ENCODE data around the gene ARF6. TPM values are rescaled to one million over a fixed set of nuclear protein-coding genes. Genes with fewer than 3 reads are reported as not detected.
A peak's percentile ranks its signal among the peaks of the same experiment; 100 is the strongest.

The ARF6 gene
- total RNA-seq, 1 experiment from 2014 or later = 88.8 TPM

- no peak for TF ChIP-seq ZNF274 (IDR thresholded peaks at IDR 0.05; ENCODE audit: low read depth, low read length)
- TF ChIP-seq POLR2A (IDR thresholded peaks at IDR 0.05; ENCODE audit: borderline replicate concordance, extremely low read depth, insufficient read depth, insufficient read length) = no peak
- TF ChIP-seq, protein P1, sequence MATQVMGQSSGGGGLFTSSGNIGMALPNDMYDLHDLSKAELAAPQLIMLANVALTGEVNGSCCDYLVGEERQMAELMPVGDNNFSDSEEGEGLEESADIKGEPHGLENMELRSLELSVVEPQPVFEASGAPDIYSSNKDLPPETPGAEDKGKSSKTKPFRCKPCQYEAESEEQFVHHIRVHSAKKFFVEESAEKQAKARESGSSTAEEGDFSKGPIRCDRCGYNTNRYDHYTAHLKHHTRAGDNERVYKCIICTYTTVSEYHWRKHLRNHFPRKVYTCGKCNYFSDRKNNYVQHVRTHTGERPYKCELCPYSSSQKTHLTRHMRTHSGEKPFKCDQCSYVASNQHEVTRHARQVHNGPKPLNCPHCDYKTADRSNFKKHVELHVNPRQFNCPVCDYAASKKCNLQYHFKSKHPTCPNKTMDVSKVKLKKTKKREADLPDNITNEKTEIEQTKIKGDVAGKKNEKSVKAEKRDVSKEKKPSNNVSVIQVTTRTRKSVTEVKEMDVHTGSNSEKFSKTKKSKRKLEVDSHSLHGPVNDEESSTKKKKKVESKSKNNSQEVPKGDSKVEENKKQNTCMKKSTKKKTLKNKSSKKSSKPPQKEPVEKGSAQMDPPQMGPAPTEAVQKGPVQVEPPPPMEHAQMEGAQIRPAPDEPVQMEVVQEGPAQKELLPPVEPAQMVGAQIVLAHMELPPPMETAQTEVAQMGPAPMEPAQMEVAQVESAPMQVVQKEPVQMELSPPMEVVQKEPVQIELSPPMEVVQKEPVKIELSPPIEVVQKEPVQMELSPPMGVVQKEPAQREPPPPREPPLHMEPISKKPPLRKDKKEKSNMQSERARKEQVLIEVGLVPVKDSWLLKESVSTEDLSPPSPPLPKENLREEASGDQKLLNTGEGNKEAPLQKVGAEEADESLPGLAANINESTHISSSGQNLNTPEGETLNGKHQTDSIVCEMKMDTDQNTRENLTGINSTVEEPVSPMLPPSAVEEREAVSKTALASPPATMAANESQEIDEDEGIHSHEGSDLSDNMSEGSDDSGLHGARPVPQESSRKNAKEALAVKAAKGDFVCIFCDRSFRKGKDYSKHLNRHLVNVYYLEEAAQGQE (IDR thresholded peaks at IDR 0.05; ENCODE audit: low read depth) = no peak
- no peak for TF ChIP-seq CBX3 (IDR thresholded peaks at IDR 0.05; ENCODE audit: low read depth)
- TF ChIP-seq EGR1 (IDR thresholded peaks at IDR 0.05; ENCODE audit: low read depth) = no peak
- TF ChIP-seq, protein P2, sequence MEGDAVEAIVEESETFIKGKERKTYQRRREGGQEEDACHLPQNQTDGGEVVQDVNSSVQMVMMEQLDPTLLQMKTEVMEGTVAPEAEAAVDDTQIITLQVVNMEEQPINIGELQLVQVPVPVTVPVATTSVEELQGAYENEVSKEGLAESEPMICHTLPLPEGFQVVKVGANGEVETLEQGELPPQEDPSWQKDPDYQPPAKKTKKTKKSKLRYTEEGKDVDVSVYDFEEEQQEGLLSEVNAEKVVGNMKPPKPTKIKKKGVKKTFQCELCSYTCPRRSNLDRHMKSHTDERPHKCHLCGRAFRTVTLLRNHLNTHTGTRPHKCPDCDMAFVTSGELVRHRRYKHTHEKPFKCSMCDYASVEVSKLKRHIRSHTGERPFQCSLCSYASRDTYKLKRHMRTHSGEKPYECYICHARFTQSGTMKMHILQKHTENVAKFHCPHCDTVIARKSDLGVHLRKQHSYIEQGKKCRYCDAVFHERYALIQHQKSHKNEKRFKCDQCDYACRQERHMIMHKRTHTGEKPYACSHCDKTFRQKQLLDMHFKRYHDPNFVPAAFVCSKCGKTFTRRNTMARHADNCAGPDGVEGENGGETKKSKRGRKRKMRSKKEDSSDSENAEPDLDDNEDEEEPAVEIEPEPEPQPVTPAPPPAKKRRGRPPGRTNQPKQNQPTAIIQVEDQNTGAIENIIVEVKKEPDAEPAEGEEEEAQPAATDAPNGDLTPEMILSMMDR (IDR thresholded peaks at IDR 0.05 in 2 of 3, conservative IDR thresholded peaks at IDR 0.05 in 1 of 3; ENCODE audit: borderline replicate concordance in 1 of 3, insufficient read depth in 1 of 3, low read depth in 2 of 3, low read length in 2 of 3) = no peak
- TF ChIP-seq ELF1 (IDR thresholded peaks at IDR 0.05; ENCODE audit: borderline replicate concordance, low read depth) = no peak
- no peak for TF ChIP-seq SIN3A (IDR thresholded peaks at IDR 0.05; ENCODE audit: low read depth)
- no peak for TF ChIP-seq SRF (IDR thresholded peaks at IDR 0.05; ENCODE audit: low read depth)
- no peak for TF ChIP-seq SP1 (IDR thresholded peaks at IDR 0.05; ENCODE audit: low read depth)
- no peak for TF ChIP-seq JUND (IDR thresholded peaks at IDR 0.05)
- no peak for TF ChIP-seq EZH2phosphoT487 (IDR thresholded peaks at IDR 0.05; ENCODE audit: borderline replicate concordance)
- TF ChIP-seq POLR2AphosphoS5 (IDR thresholded peaks at IDR 0.05; ENCODE audit: low read depth, low read length) = no peak
- ChIA-PET POLR2A (no interaction called here), CTCF (no interaction called here), RAD21 (ENCODE audit: low non-redundant PET in 1 of 2, low total read pairs in 2 of 2, uncharacterized antibody in 2 of 2, unreplicated experiment in 2 of 2) (no interaction called here)
- no peaks in the 10 kb centered on the region; a peak in 1 of 4 replicates for H3K36me3 ChIP-seq (ENCODE audit: control insufficient read depth in 1 of 2, insufficient read depth in 2 of 2, low read length in 2 of 2)
- H3K9me3 ChIP-seq (ENCODE audit: control insufficient read depth in 1 of 2, insufficient read depth in 1 of 2, low read depth in 1 of 2, low read length in 2 of 2) = no peaks in the 10 kb centered on the region
- H3K4me3 ChIP-seq (replicated peaks in 1 of 2; ENCODE audit: low read depth in 1 of 2, low read length in 2 of 2) = no peak overlapping the region
- no peaks in the 10 kb centered on the region for H4K20me1 ChIP-seq (ENCODE audit: insufficient read depth)
- H3K9ac ChIP-seq (ENCODE audit: low read length) = no peak overlapping the region
- H3K27ac ChIP-seq (ENCODE audit: low read depth, low read length) = no peak overlapping the region
- no peaks in the 10 kb centered on the region for H3K9me2 ChIP-seq (ENCODE audit: insufficient read depth)
- H3K4me2 ChIP-seq (ENCODE audit: low read length) = no peak overlapping the region
- no peaks in the 10 kb centered on the region for H3K79me2 ChIP-seq (ENCODE audit: insufficient read depth, low read length)
- peak overlapping the region; percentile 10 for H2AFZ ChIP-seq (ENCODE audit: low read depth, low read length, poor library complexity, severe bottlenecking)
- no peak for DNase-seq (ENCODE audit: low read depth, low spot score)
- no peaks in the 10 kb centered on the region for H3K27me3 ChIP-seq (ENCODE audit: insufficient read depth, low read length)
- no TSS peak for BruUV-seq (replicated peaks)
- peaks cover 0 to 7% of the 10 kb centered on the region in 2 experiments; a peak in 3 of 4 replicates for H3K4me1 ChIP-seq (ENCODE audit: control insufficient read depth in 1 of 2, insufficient read depth in 2 of 2, low read length in 2 of 2)
- no peak for ATAC-seq
- intact Hi-C loops (cut with micrococcal nuclease) = no loop called here
These were observed 41.8 kb downstream of the ARF6 start for GRCh38 chr14:49934646-49935045.

Data from HCT116 (cell line).